Left ventricle myocardium inferior (tissue), 1 donor: ENCODE data around the gene ARHGEF4. TPM values are rescaled to one million over a fixed set of nuclear protein-coding genes. Genes with fewer than 3 reads are reported as not detected.
A peak's percentile ranks its signal among the peaks of the same experiment; 100 is the strongest.

ENCODE experiments used
- DNase-seq: peaks from one replicate; pipeline ENCODE4 v3.0.0-alpha.2; 2020
- H3K27ac ChIP-seq: fragments of 200-600 bp; replicated peaks from 2 replicates; pipeline ENCODE4 v1.8.0; 2021
- H3K27me3 ChIP-seq: fragments of 200-600 bp; 2 replicates; pipeline ENCODE4 v1.8.0; 2021; ENCODE audit warnings: low read depth
- H3K36me3 ChIP-seq: fragments of 200-600 bp; 2 replicates; pipeline ENCODE4 v1.8.0; 2021
- H3K4me1 ChIP-seq: fragments of 200-600 bp; 2 replicates; pipeline ENCODE4 v1.8.0; 2021
- H3K4me3 ChIP-seq: fragments of 200-600 bp; 2 replicates; pipeline ENCODE4 v1.8.0; 2021; ENCODE audit warnings: mild to moderate bottlenecking, moderate library complexity
- H3K9me3 ChIP-seq: fragments of 200-600 bp; replicated peaks from 2 replicates; pipeline ENCODE4 v1.8.0; 2021
- intact Hi-C: fragments of 100-400 bp; cut with micrococcal nuclease; formaldehyde crosslinking; loops from one replicate; pipeline ENCODE4 v1.11.0; 2022
- total RNA-seq: library from RNA; stranded (reverse); fragmentation: NEBNext Ultra II Directional; extraction: Animal tissue kit (Norgen Biotek cat#: 25700); gene quantifications from one replicate; pipeline ENCODE4 v1.2.1, GENCODE V29; 2021
- TF ChIP-seq, protein P1 (sequence below): fragments of 200-600 bp; IDR thresholded peaks from 2 replicates; pipeline ENCODE4 v1.8.0; 2021; ENCODE audit warnings: antibody characterized with exemption, mild to moderate bottlenecking, borderline replicate concordance
- donor health status: DM: no; HTN: yes; CAD: no; lungs with severe emphysema.

ARHGEF4 gene
- total RNA-seq, 1 donor from 2014 or later, result 5.3 TPM

DNA sequence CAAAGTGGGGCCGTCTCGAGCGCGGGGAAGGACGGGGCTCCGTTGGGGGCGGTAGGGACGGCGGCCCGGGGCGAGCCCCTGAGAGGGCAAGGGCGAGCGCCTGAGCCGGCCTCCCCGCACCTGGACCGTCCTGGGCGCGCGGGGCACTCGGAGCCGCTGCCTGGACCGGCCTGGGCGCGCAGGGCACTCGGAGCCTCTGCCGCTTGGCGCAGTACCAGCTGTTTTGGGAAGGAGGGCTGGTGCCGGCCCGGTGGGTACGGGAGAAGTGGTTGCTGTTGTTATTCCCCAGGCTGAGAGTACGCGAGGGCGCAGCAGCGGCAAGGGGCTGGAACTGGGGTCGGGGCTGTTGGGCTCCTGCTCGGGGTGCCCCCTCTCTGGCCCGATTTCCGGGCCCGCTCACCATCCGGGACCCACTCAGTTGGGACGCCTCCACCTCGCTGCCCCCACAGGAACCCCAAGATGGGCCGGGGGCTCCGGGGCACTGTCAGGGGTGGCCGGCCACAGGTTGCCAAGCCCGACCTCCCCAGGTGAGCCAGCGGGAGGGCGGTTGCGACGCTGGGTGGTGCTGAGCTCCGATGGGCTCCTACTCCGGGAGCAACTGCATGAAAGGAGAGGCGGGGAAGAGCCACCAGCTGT is 579 bp downstream of the ARHGEF4 start:
- TF ChIP-seq, protein P1, sequence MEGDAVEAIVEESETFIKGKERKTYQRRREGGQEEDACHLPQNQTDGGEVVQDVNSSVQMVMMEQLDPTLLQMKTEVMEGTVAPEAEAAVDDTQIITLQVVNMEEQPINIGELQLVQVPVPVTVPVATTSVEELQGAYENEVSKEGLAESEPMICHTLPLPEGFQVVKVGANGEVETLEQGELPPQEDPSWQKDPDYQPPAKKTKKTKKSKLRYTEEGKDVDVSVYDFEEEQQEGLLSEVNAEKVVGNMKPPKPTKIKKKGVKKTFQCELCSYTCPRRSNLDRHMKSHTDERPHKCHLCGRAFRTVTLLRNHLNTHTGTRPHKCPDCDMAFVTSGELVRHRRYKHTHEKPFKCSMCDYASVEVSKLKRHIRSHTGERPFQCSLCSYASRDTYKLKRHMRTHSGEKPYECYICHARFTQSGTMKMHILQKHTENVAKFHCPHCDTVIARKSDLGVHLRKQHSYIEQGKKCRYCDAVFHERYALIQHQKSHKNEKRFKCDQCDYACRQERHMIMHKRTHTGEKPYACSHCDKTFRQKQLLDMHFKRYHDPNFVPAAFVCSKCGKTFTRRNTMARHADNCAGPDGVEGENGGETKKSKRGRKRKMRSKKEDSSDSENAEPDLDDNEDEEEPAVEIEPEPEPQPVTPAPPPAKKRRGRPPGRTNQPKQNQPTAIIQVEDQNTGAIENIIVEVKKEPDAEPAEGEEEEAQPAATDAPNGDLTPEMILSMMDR, result no peak
- Histone ChIP-seq H3K4me1 (peaks cover 10% of the 10 kb centered on the region), H3K9me3 (no peaks in the 10 kb centered on the region), H3K27me3 (peaks cover 98% of the 10 kb centered on the region), H3K27ac (no peak overlapping the region), H3K36me3 (no peaks in the 10 kb centered on the region), H3K4me3 (peak overlapping the region; percentile 57)
- no peak for DNase-seq
- intact Hi-C loops, result no loop called here

DNA sequence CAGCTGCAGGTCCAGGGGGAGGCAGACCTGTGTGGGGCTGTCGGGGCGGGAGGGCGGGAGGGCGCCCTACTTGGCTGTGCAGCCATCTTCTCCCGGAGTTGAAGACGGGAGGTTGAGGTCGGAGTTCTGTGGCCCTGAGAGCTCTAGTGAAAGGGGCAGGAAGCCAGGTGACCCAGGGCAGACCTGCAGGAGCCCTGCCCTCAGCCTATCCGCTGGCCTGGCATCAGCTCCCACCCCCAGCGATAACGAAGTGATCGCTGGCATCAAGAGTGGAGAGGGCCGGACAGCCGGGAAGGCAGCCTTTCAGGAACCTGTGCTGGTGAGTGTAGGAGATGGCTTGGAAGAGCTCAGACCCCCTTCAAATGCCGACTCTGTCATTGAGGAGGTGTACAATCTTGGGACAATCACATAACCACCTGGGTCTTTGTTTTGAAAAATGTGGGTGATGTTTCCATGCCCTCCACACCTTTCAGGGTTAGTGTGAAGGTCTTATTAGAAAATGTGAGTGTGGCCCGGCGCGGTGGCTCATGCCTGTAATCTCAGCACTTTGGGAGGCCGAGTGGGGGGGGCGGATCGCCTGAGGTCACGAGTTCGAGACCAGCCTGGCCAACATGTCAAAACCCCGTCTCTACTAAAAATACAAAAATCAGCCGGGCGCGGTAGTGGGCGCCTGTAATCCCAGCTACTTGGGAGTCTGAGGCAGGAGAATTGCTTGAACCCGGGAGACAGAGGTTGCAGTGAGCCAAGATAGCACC is 1.3 kb downstream of the ARHGEF4 start:
- DNase-seq, result no peak
- Histone ChIP-seq H3K27me3 (peaks cover 98% of the 10 kb centered on the region), H3K4me3 (no peak overlapping the region), H3K9me3 (no peaks in the 10 kb centered on the region), H3K4me1 (peaks cover 10% of the 10 kb centered on the region), H3K36me3 (no peaks in the 10 kb centered on the region), H3K27ac (no peak overlapping the region)
- TF ChIP-seq, protein P1, result no peak
- intact Hi-C loops, result no loop called here

DNA sequence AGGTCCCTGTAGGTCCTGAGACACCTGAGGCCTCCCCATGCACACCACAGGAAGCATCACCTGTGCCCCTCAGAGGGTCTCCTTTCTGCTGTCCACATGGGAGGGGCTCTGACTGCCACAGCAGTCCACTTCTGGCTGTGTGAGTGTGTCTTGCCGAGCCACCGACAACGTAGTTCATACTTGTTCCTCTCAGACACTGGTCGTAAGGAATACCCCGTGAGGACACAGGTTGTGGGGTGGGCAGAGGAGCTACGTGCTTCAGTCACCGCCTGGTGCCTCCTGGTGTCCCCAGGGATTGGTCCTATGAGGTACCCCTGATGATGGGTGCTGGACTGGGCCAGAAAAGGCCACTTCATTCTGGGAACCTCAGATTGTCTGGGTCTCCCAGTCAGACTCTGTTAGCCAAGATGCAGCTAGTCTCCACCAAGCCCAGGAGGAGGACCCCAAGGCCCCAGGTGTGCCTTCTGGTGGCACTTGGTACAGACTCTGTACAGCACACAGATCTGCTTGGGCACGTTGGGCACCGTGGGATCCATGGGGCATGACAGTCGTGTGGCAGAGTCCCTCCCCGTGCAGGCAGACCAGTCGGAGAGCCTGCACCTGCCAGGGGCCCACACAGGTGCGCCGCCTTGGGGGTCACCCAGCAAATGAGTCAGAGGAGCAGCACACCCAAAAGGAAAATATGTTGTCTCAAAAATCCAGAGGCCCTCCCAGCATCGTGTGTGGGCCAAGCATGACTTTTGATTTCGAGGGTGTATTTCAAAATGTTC is 2.5 kb downstream of the ARHGEF4 start:
- DNase-seq, result no peak
- intact Hi-C loops, result no loop called here
- Histone ChIP-seq H3K27ac (no peak overlapping the region), H3K9me3 (no peaks in the 10 kb centered on the region), H3K4me3 (no peak overlapping the region), H3K36me3 (no peaks in the 10 kb centered on the region), H3K27me3 (peaks cover 100% of the 10 kb centered on the region), H3K4me1 (peaks cover 10% of the 10 kb centered on the region)
- TF ChIP-seq, protein P1, result no peak

DNA sequence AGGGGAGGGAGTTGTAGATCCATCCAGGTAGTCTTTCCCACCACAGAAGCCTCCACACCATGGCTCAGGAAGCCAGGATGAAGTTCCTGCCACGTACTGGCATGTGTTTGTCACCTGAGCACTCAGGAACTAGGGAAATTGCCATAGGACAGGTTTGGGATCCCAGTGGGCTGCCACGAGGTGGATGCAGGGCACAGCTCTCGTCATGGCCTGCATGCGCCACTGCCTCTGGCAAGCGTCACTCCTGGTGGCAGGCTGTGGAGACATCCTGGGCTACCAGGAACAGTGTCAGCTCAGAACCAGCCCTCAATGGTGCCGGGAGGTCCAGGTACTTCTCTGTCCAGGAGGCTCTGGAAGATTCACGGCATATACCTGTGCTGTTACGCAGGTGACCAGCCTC is 3.8 kb downstream of the ARHGEF4 start:
- H3K4me1 ChIP-seq, result peaks cover 10% of the 10 kb centered on the region
- no peak for DNase-seq
- no peaks in the 10 kb centered on the region for H3K36me3 ChIP-seq
- no peaks in the 10 kb centered on the region for H3K9me3 ChIP-seq
- intact Hi-C loops, result no loop called here
- TF ChIP-seq, protein P1, result no peak
- no peak overlapping the region for H3K4me3 ChIP-seq
- H3K27ac ChIP-seq, result no peak overlapping the region
- peaks cover 92% of the 10 kb centered on the region for H3K27me3 ChIP-seq

DNA sequence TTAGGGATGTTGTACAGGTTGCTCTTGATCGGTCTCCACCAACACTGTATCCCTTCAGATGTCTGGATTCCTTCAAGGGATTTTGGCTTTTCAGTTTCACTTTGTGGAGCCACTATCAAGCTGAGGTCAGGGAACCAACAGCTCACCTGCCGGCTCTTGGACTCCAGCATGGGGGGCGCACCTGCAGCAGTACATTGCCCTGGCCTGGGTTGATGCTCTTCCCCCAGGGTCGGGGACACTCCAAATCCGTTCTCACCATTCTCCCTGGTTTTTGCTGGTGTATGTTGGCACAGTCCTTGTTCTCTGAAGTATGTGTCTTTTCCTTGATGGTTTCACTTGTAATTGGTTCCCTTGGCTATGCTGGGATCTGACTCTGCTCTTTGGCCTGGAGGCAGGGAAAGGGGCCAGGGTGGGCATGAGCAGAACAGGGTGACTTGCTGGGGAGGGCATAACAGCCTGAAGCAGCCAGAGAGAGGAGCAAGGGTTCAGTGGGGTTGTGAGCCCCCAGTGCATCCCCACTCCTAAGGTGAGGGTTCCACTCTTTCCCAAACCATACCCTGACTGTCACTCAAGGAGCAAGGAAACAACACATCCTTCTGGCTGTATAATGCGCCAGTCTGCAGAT is 5.1 kb downstream of the ARHGEF4 start:
- H3K9me3 ChIP-seq, result no peaks in the 10 kb centered on the region
- intact Hi-C loops, result no loop called here
- H3K27me3 ChIP-seq, result peaks cover 78% of the 10 kb centered on the region
- no peak overlapping the region for H3K4me3 ChIP-seq
- H3K4me1 ChIP-seq, result peaks cover 4% of the 10 kb centered on the region
- H3K27ac ChIP-seq, result no peak overlapping the region
- no peaks in the 10 kb centered on the region for H3K36me3 ChIP-seq
- DNase-seq, result no peak
- TF ChIP-seq, protein P1, result no peak
